Esophagus muscularis mucosa (tissue), 4 donors: ENCODE measurements around the gene ARHGAP24. TPM values are rescaled to one million over a fixed set of nuclear protein-coding genes. Genes with fewer than 3 reads are reported as not detected.

ENCODE experiments used
- DNase-seq: peaks from one replicate; pipeline ENCODE4 v3.0.0-alpha.2; 2017; ENCODE audit errors: extremely low spot score
- H3K27ac ChIP-seq, 4 donors: fragments of 200-600 bp; sonication (generic); replicated peaks in 1 of 4; 1 replicate in 3 of 4; 2 replicates in 1 of 4; pipeline ENCODE4 v1.5.1; 2016 to 2019; ENCODE audit warnings: mild to moderate bottlenecking in 1 of 4
- H3K27me3 ChIP-seq, 4 donors: fragments of 200-600 bp; sonication (generic); one replicate each; pipeline versions ENCODE4 v1.5.1 to v1.6.0; 2016 to 2019
- H3K36me3 ChIP-seq, 4 donors: fragments of 200-600 bp; sonication (generic); one replicate each; pipeline ENCODE4 v1.5.1; 2016 to 2019
- H3K4me1 ChIP-seq, 4 donors: fragments of 200-600 bp; sonication (generic); one replicate each; pipeline ENCODE4 v1.5.1; 2016 to 2019
- H3K4me3 ChIP-seq, 4 donors: fragments of 200-600 bp; sonication (generic); 1 replicate in 2 of 4; 2 replicates in 2 of 4; pipeline ENCODE4 v1.5.1; 2016 to 2019; ENCODE audit warnings: mild to moderate bottlenecking in 4 of 4, moderate library complexity in 1 of 4
- H3K9me3 ChIP-seq, 4 donors: fragments of 200-600 bp; sonication (generic); 1 replicate in 3 of 4; 2 replicates in 1 of 4; pipeline ENCODE4 v1.5.1; 2016 to 2019
- EP300 ChIP-seq: sonication (generic); formaldehyde crosslinking; IDR thresholded peaks from one replicate; pipeline ENCODE4 v1.6.1; 2017; ENCODE audit warnings: antibody characterized with exemption
- POLR2A ChIP-seq: fragments of 450-650 bp; IDR thresholded peaks from one replicate; pipeline ENCODE4 v1.6.1; 2017; ENCODE audit warnings: antibody characterized with exemption, moderate library complexity, mild to moderate bottlenecking, low read depth
- POLR2AphosphoS5 ChIP-seq, 2 donors: sonication (generic); formaldehyde crosslinking; IDR thresholded peaks; one replicate each; pipeline ENCODE4 v1.6.1; 2017; ENCODE audit warnings: antibody characterized with exemption in 2 of 2
- WGBS: methylation state at CpG from one replicate; pipeline ENCODE4 v1.1.5; 2018; 5-methylcytosine and 5-hydroxymethylcytosine counted together
- intact Hi-C: fragments of 100-400 bp; cut with DNase I; formaldehyde crosslinking; loops from one replicate; pipeline ENCODE4 v1.15.1; 2023
- total RNA-seq, 4 donors: library from RNA; depleted of rRNA; stranded (reverse); fragments of >200 nt; gene quantifications; one replicate each; pipeline versions ENCODE4 v1.1.0 to v1.2.1, GENCODE V29; 2016
- TF ChIP-seq, protein P1 (sequence below), 3 experiments: fragments of 200-600 bp in 2 of 3; fragments of 450-650 bp in 1 of 3; sonication (generic) in 2 of 3; IDR thresholded peaks; one replicate each; pipeline ENCODE4 v1.5.1; 2017 to 2019; ENCODE audit warnings: antibody characterized with exemption in 3 of 3, mild to moderate bottlenecking in 2 of 3, moderate library complexity in 1 of 3

Gene ARHGAP24
- total RNA-seq, 4 donors from 2014 or later = 17.6 to 30.2 (median 23.6) TPM

DNA sequence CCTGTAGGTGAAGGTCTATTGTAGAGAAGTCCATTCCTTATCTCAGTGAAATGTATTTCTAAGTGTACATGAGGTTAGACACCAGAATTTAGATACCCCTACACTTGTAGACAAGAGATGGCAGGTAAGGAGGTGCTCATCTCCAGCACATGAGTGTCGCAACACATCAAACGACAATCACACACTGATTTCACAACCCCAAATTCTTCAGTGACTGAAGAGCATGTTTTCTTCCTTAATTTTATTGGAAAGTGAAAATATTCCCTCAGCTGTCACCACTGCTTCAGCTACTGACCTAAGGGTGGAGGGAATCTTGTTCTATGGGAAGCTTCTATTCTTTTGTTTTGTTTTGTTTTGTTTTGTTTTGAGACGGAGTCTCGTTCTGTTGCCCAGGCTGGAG, 280.3 kb downstream of the ARHGAP24 start:
- Histone ChIP-seq H3K36me3 (no peaks in the 10 kb centered on the region), H3K9me3 (no peaks in the 10 kb centered on the region), H3K4me1 (peaks cover 0 to 4% (median under 1%) of the 10 kb centered on the region in 4 donors), H3K4me3 (no peak overlapping the region), H3K27ac (no peak overlapping the region), H3K27me3 (no peaks in the 10 kb centered on the region)
- TF ChIP-seq POLR2AphosphoS5 (IDR thresholded peaks at IDR 0.05) = no peak
- 67% methylated on average over 4 of the region's 4 CpGs for WGBS
- DNase-seq = no peak
- intact Hi-C loops = loop anchor here (5.0 kb wide), 1 partner anchor 212 kb away; no protein-coding TSS in a partner anchor

DNA sequence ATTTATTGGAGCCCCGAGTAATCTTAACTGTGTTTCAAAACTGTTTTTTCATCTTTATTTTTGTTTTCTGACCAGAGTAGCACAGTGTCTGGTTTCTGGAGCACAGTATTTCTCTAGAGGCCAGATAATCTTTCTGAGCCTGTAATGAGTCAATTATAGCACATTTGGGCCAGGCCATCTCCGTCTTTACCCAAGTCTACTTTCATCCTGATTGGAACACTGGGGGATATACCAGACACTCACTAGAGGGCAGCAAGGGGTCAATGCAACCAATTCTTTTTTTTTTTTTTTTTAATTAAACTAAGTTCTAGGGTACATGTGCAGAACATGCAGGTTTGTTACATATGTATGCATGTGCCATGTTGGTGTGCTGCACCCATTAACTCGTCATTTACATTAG, 282.0 kb downstream of the ARHGAP24 start:
- Histone ChIP-seq H3K36me3 (no peaks in the 10 kb centered on the region), H3K27ac (no peak overlapping the region), H3K9me3 (no peaks in the 10 kb centered on the region), H3K4me3 (no peak overlapping the region), H3K27me3 (no peaks in the 10 kb centered on the region), H3K4me1 (peaks cover 14 to 20% (median 17%) of the 10 kb centered on the region in 4 donors)
- DNase-seq = no peak
- WGBS = 65% methylated on average over 3 of the region's 3 CpGs
- TF ChIP-seq, protein P1, sequence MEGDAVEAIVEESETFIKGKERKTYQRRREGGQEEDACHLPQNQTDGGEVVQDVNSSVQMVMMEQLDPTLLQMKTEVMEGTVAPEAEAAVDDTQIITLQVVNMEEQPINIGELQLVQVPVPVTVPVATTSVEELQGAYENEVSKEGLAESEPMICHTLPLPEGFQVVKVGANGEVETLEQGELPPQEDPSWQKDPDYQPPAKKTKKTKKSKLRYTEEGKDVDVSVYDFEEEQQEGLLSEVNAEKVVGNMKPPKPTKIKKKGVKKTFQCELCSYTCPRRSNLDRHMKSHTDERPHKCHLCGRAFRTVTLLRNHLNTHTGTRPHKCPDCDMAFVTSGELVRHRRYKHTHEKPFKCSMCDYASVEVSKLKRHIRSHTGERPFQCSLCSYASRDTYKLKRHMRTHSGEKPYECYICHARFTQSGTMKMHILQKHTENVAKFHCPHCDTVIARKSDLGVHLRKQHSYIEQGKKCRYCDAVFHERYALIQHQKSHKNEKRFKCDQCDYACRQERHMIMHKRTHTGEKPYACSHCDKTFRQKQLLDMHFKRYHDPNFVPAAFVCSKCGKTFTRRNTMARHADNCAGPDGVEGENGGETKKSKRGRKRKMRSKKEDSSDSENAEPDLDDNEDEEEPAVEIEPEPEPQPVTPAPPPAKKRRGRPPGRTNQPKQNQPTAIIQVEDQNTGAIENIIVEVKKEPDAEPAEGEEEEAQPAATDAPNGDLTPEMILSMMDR (IDR thresholded peaks at IDR 0.05) = peak; percentile 28 to 49 (median 46)
- TF ChIP-seq EP300 = no peak
- intact Hi-C loops = loop anchor here (5.0 kb wide), 1 partner anchor 210 kb away; no protein-coding TSS in a partner anchor

DNA sequence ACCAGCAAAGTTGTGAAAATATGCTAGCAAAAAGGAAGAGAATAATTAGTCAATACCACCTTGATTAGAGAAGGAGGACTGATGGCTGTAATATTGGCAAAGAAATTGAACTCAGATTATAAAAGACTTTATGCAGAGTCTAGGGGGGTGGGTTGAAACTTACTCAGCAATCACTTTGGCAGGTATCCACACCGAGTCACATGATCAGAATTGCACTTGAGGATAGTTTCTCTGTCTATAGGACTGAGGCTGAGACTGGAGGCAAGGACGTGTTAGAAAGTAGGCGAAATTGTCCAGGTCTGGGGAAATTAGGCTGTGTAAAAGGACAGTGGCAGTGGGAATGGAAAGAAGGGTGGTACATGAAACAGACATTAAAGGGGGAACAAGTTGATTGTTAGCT, 284.4 kb downstream of the ARHGAP24 start:
- Histone ChIP-seq H3K27me3 (no peaks in the 10 kb centered on the region), H3K4me3 (no peak overlapping the region), H3K4me1 (peaks cover 28 to 36% (median 30%) of the 10 kb centered on the region in 4 donors), H3K27ac (no peak overlapping the region), H3K9me3 (no peaks in the 10 kb centered on the region), H3K36me3 (no peaks in the 10 kb centered on the region)
- no peak for DNase-seq
- intact Hi-C loops = loop anchor here (5.0 kb wide), 1 partner anchor 208 kb away; no protein-coding TSS in a partner anchor
- TF ChIP-seq POLR2AphosphoS5 (IDR thresholded peaks at IDR 0.05) (no peak), POLR2A (no peak), EP300 (no peak)
- TF ChIP-seq, protein P1 (IDR thresholded peaks at IDR 0.05) = no peak
- WGBS = 92% methylated on average over 3 of the region's 3 CpGs

DNA sequence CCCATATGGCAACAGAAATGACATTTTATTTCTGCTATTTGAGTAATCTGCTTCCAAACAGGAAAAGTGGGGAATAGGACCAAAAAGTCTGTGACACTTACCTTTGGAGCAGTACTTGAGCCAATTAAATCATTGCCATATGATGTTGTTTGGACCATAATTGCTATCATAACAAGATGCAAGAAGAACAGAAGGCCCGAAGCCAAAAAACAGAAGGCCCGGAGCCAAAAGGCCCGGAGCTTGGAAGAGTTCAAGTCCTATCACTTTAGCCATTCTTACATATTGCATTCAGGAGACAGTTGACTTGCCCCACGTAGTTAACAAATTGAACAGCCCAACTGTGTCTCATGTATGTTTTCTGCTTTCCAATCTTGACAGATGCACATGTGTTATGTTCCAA, 285.6 kb downstream of the ARHGAP24 start:
- no peaks in the 10 kb centered on the region for H3K27me3 ChIP-seq
- WGBS = 63% methylated on average over 4 of the region's 4 CpGs
- peak overlapping the region in 2 of 4 donors; percentile 62 to 73 for H3K27ac ChIP-seq
- no peak for TF ChIP-seq POLR2A
- no peak for TF ChIP-seq EP300
- TF ChIP-seq, protein P1 (IDR thresholded peaks at IDR 0.05) = no peak
- DNase-seq = no peak
- H3K36me3 ChIP-seq = no peaks in the 10 kb centered on the region
- no peaks in the 10 kb centered on the region for H3K9me3 ChIP-seq
- no peak overlapping the region for H3K4me3 ChIP-seq
- intact Hi-C loops = loop anchor here (5.0 kb wide), 1 partner anchor 37 kb away; no protein-coding TSS in a partner anchor
- peaks cover 28 to 32% (median 30%) of the 10 kb centered on the region in 4 donors for H3K4me1 ChIP-seq

DNA sequence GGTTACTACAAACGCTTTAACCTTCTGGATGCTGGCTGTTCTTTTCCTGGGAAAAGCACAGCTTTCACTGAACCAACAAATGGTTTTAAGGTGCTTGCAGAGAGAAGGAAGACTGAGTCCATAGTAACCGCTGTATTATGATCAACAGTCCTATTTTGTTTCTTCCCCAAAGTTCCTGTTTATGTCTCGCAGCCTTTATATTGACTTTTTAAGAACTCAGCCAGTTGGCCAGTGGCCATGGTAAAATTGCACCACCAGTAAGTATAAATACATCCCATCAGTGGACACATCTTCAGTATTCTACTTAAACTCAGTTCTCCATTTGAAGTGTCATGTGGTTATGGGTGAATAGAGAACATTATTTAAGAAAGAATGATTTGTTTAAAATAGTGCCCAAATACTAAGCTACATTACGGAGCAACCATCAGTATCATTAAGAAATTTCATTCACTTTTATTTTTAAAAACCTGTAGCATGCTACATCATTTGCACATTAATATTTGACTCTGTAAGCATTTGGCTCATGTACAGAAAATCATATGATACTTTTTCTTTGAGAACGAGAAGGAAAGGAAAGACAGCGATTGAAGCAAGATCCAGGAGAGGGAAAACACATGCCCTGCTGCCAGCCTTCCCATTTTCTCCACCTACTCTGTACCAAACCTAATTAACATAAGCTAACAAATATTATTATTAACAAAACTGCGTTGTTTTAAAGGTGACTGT, 287.0 kb downstream of the ARHGAP24 start:
- TF ChIP-seq, protein P1 (IDR thresholded peaks at IDR 0.05) = no peak
- TF ChIP-seq EP300 (no peak), POLR2AphosphoS5 (IDR thresholded peaks at IDR 0.05) (no peak), POLR2A (no peak)
- Histone ChIP-seq H3K9me3 (no peaks in the 10 kb centered on the region), H3K36me3 (no peaks in the 10 kb centered on the region), H3K27me3 (no peaks in the 10 kb centered on the region), H3K27ac (peak overlapping the region; percentile 62 to 73 (median 64)), H3K4me1 (peaks cover 28 to 32% (median 30%) of the 10 kb centered on the region in 4 donors), H3K4me3 (peak overlapping the region in 3 of 4 donors; percentile 15 to 24 (median 21))
- DNase-seq = no peak
- WGBS = 22% methylated on average over 7 of the region's 7 CpGs
- intact Hi-C loops = loop anchor here (5.0 kb wide), 1 partner anchor 35 kb away; no protein-coding TSS in a partner anchor
